Mesenchymal stem cell (in vitro differentiated cells and primary cell): ENCODE results near the gene ARL15.

ENCODE experiments used
- DNase-seq: peaks from one replicate; pipeline ENCODE4 v3.0.0-alpha.2; 2013
- H2AFZ ChIP-seq: one replicate; pipeline ENCODE4 v1.6.1; 2013; ENCODE audit warnings: low read depth, mild to moderate bottlenecking, control low read depth, inconsistent platforms, low read length, moderate library complexity
- H2AK5ac ChIP-seq: 2 replicates; pipeline ENCODE4 v1.6.1; 2013; ENCODE audit warnings: low read length, moderate library complexity, mild to moderate bottlenecking, inconsistent platforms; ENCODE audit not compliant: severe bottlenecking
- H2BK120ac ChIP-seq: one replicate; pipeline ENCODE4 v1.6.1; 2013; ENCODE audit warnings: low read depth, mild to moderate bottlenecking, inconsistent platforms, low read length, moderate library complexity
- H2BK12ac ChIP-seq, 2 experiments: one replicate each; pipeline ENCODE4 v1.6.1; 2013; ENCODE audit warnings: inconsistent platforms in 2 of 2, low read length in 2 of 2, mild to moderate bottlenecking in 2 of 2, moderate library complexity in 2 of 2, control low read depth in 1 of 2
- H2BK15ac ChIP-seq: one replicate; pipeline ENCODE4 v1.6.1; 2013; ENCODE audit warnings: mild to moderate bottlenecking, low read depth, inconsistent platforms; ENCODE audit not compliant: poor library complexity, severe bottlenecking
- H2BK5ac ChIP-seq: 2 replicates; pipeline ENCODE4 v1.6.1; 2013; ENCODE audit warnings: low read depth, mild to moderate bottlenecking, low read length, control low read depth, inconsistent platforms; ENCODE audit not compliant: poor library complexity, severe bottlenecking
- H3K14ac ChIP-seq, 2 experiments: one replicate each; pipeline ENCODE4 v1.6.1; 2013; ENCODE audit warnings: inconsistent platforms in 2 of 2, low read length in 2 of 2, control low read depth in 1 of 2, mild to moderate bottlenecking in 1 of 2, moderate library complexity in 1 of 2
- H3K18ac ChIP-seq, 2 experiments: one replicate each; pipeline ENCODE4 v1.6.1; 2013; ENCODE audit warnings: inconsistent platforms in 2 of 2, low read length in 2 of 2, control low read depth in 1 of 2, low read depth in 1 of 2, mild to moderate bottlenecking in 1 of 2
- H3K23ac ChIP-seq, 2 experiments: one replicate each; pipeline ENCODE4 v1.6.1; 2013; ENCODE audit warnings: inconsistent platforms in 2 of 2, low read length in 2 of 2, mild to moderate bottlenecking in 2 of 2, moderate library complexity in 2 of 2, control low read depth in 1 of 2
- H3K27ac ChIP-seq: 2 replicates; pipeline ENCODE4 v1.5.1; 2013; ENCODE audit warnings: mild to moderate bottlenecking, moderate library complexity, low read length, control low read depth, inconsistent platforms; ENCODE audit not compliant: poor library complexity, severe bottlenecking
- H3K27me3 ChIP-seq, 2 experiments: 2 replicates each; pipeline versions ENCODE4 v1.6.1 to v1.7.0; 2013; ENCODE audit warnings: low read length in 2 of 2, mild to moderate bottlenecking in 2 of 2, moderate library complexity in 2 of 2, control low read depth in 1 of 2, inconsistent platforms in 1 of 2; ENCODE audit not compliant: control insufficient read depth in 1 of 2, insufficient read depth in 1 of 2
- H3K36me3 ChIP-seq, 2 experiments: 2 replicates each; pipeline versions ENCODE4 v1.6.1 to v1.7.0; 2013; ENCODE audit warnings: low read length in 2 of 2, control low read depth in 1 of 2, inconsistent platforms in 1 of 2, low read depth in 1 of 2, mild to moderate bottlenecking in 1 of 2; ENCODE audit not compliant: insufficient read depth in 2 of 2, control insufficient read depth in 1 of 2
- H3K4ac ChIP-seq, 2 experiments: one replicate each; pipeline ENCODE4 v1.6.1; 2013; ENCODE audit warnings: inconsistent platforms in 2 of 2, low read length in 2 of 2, mild to moderate bottlenecking in 2 of 2, moderate library complexity in 2 of 2, control low read depth in 1 of 2, low read depth in 1 of 2
- H3K4me1 ChIP-seq: 2 replicates; pipeline ENCODE4 v1.6.1; 2013; ENCODE audit warnings: low read depth, low read length, control low read depth; ENCODE audit not compliant: control insufficient read depth, insufficient read depth
- H3K4me2 ChIP-seq: 2 replicates; pipeline ENCODE4 v1.6.1; 2013; ENCODE audit warnings: low read length, mild to moderate bottlenecking, inconsistent platforms; ENCODE audit not compliant: poor library complexity, severe bottlenecking
- H3K4me3 ChIP-seq, 2 experiments: 2 replicates each; pipeline versions ENCODE4 v1.5.1 to v1.7.0; 2013; ENCODE audit warnings: low read length in 2 of 2, mild to moderate bottlenecking in 2 of 2, control low read depth in 1 of 2, low read depth in 1 of 2; ENCODE audit not compliant: insufficient read depth in 1 of 2
- H3K79me1 ChIP-seq: replicated peaks from 2 replicates; pipeline ENCODE4 v1.6.1; 2013; ENCODE audit warnings: mild to moderate bottlenecking, control low read depth, low read length, inconsistent platforms; ENCODE audit not compliant: poor library complexity, severe bottlenecking
- H3K9ac ChIP-seq: 2 replicates; pipeline ENCODE4 v1.7.0; 2013; ENCODE audit warnings: mild to moderate bottlenecking, low read length, moderate library complexity
- H3K9me3 ChIP-seq: 2 replicates; pipeline ENCODE4 v1.7.0; 2013; ENCODE audit warnings: mild to moderate bottlenecking, low read length; ENCODE audit not compliant: control insufficient read depth
- H4K8ac ChIP-seq: one replicate; pipeline ENCODE4 v1.6.1; 2013; ENCODE audit warnings: inconsistent platforms, mild to moderate bottlenecking, low read length, moderate library complexity
- H4K91ac ChIP-seq: one replicate; pipeline ENCODE4 v1.6.1; 2013; ENCODE audit warnings: mild to moderate bottlenecking, low read length, inconsistent platforms
- WGBS: methylation state at CpG from one replicate; pipeline ENCODE4 v1.1.7; 2013; ENCODE audit warnings: mixed read lengths; 5-methylcytosine and 5-hydroxymethylcytosine counted together

ARL15 gene

GRCh38 chr5:54093861-54094260 is 216.5 kb downstream of the ARL15 start:
- Histone ChIP-seq H3K14ac (no peak overlapping the region), H3K36me3 (no peaks in the 10 kb centered on the region), H2BK5ac (no peak overlapping the region), H4K91ac (no peak overlapping the region), H2AK5ac (no peak overlapping the region), H3K4me2 (no peak overlapping the region), H3K18ac (no peak overlapping the region), H3K23ac (no peak overlapping the region), H4K8ac (no peak overlapping the region), H2BK120ac (no peak overlapping the region), H2AFZ (no peak overlapping the region), H3K4ac (no peak overlapping the region), H3K27me3 (no peaks in the 10 kb centered on the region), H2BK12ac (no peak overlapping the region), H3K4me1 (peaks cover 6% of the 10 kb centered on the region), H3K9me3 (no peaks in the 10 kb centered on the region), H3K9ac (no peak overlapping the region), H2BK15ac (no peak overlapping the region), H3K79me1 (peaks cover 2% of the 10 kb centered on the region), H3K27ac (no peak overlapping the region), H3K4me3 (no peak overlapping the region)
- 80% methylated on average over 1 of the region's 2 CpGs for WGBS
- no peak for DNase-seq

DNA sequence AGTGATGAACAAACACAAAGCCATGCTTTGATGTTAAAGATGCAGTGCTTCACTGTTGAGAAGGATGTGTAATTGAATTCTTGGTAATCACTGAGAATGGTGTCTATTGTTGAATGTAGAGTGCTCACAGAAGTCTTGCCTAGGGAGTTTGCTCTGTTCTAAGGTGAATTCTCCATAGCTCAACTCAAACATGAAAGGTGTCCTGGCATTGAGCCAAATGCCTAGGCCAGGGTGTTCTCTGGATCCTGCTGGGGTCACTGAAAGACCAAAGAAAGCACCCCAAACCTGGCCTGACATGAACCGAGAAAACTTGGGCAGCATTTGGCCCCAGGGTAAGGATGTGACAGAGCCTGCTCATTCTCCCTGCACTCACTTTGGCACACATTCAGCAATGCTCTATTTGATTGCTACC is 217.3 kb downstream of the ARL15 start:
- H3K23ac ChIP-seq, result no peak overlapping the region
- H3K27ac ChIP-seq, result no peak overlapping the region
- H2BK15ac ChIP-seq, result no peak overlapping the region
- H2BK12ac ChIP-seq, result no peak overlapping the region
- 60% methylated on average over 1 of the region's 1 CpG for WGBS
- H3K18ac ChIP-seq, result peak overlapping the region in 1 of 2 experiments; percentile 43
- no peak overlapping the region for H2BK120ac ChIP-seq
- H3K9ac ChIP-seq, result no peak overlapping the region
- no peak for DNase-seq
- no peaks in the 10 kb centered on the region for H3K9me3 ChIP-seq
- H2AK5ac ChIP-seq, result peak overlapping the region; percentile 86
- no peak overlapping the region for H3K4ac ChIP-seq
- H3K36me3 ChIP-seq, result no peaks in the 10 kb centered on the region
- no peak overlapping the region for H3K4me3 ChIP-seq
- H4K8ac ChIP-seq, result no peak overlapping the region
- H3K4me1 ChIP-seq, result peaks cover 5% of the 10 kb centered on the region
- no peak overlapping the region for H2BK5ac ChIP-seq
- H3K14ac ChIP-seq, result no peak overlapping the region
- H3K4me2 ChIP-seq, result no peak overlapping the region
- H3K27me3 ChIP-seq, result no peaks in the 10 kb centered on the region
- no peak overlapping the region for H2AFZ ChIP-seq
- no peak overlapping the region for H4K91ac ChIP-seq
- H3K79me1 ChIP-seq, result peaks cover 2% of the 10 kb centered on the region

DNA sequence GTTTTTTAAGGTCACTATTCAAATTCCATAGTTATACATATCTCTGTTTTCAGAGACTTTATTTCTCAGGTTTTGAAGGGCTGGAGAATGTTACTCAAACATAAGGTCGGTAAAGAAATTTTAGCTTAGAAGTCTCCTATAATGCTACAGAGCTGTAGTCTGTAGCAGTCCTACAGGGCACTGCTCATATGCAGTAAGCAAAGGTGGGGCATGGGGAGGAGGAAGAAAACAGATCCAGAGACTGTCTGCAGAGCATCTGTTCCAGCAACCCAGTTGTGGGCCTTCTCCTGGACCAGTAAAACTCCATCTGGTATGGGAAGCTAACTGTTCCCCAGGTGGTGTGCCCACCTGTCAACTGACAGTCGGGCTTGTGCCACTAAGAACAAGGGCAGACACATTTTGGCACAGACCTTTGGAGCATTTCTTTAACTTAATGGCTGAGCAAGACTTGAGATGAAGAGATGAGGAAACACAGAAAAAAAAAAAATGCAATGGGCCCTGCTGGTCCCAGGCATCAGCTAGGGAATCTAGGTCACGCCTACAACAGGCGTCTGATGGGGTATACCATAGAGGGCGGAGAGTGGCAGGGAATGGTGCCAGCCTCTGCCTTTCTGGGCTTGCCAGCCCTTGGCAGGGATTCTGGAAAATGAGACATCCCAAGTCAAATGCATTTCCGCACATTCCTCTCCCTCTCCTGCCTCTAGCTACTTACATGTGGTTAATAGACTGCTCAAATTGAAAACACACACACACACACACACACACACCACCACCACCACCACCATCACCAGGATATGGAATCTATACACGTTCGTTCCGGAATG is 218.9 kb downstream of the ARL15 start:
- no peak overlapping the region for H3K4me3 ChIP-seq
- no peaks in the 10 kb centered on the region for H3K79me1 ChIP-seq
- no peaks in the 10 kb centered on the region for H3K9me3 ChIP-seq
- H3K36me3 ChIP-seq, result no peaks in the 10 kb centered on the region
- WGBS, result 93% methylated on average over 6 of the region's 9 CpGs
- H3K4ac ChIP-seq, result peak overlapping the region in 1 of 2 experiments; percentile 30
- no peak overlapping the region for H3K23ac ChIP-seq
- peak overlapping the region; percentile 98 for H2AK5ac ChIP-seq
- DNase-seq, result no peak
- H4K91ac ChIP-seq, result peak overlapping the region; percentile 50
- no peak overlapping the region for H2BK15ac ChIP-seq
- H3K14ac ChIP-seq, result peak overlapping the region in 1 of 2 experiments; percentile 55
- peak overlapping the region; percentile 56 for H3K9ac ChIP-seq
- H2BK12ac ChIP-seq, result peak overlapping the region; percentile 93
- no peak overlapping the region for H4K8ac ChIP-seq
- peak overlapping the region; percentile 74 for H3K27ac ChIP-seq
- H2BK5ac ChIP-seq, result peak overlapping the region; percentile 66
- H2BK120ac ChIP-seq, result no peak overlapping the region
- H3K4me1 ChIP-seq, result peaks cover 5% of the 10 kb centered on the region
- no peaks in the 10 kb centered on the region for H3K27me3 ChIP-seq
- no peak overlapping the region for H3K4me2 ChIP-seq
- H3K18ac ChIP-seq, result peak overlapping the region; percentile 70 to 73
- H2AFZ ChIP-seq, result no peak overlapping the region

- no peaks in the 10 kb centered on the region for H3K27me3 ChIP-seq
- H3K14ac ChIP-seq, result no peak overlapping the region
- H2BK5ac ChIP-seq, result no peak overlapping the region
- H2AFZ ChIP-seq, result no peak overlapping the region
- no peaks in the 10 kb centered on the region for H3K9me3 ChIP-seq
- peak overlapping the region; percentile 56 for H3K9ac ChIP-seq
- H4K91ac ChIP-seq, result no peak overlapping the region
- peak; percentile 79 for DNase-seq
- no peak overlapping the region for H2BK12ac ChIP-seq
- H3K4me2 ChIP-seq, result no peak overlapping the region
- H3K27ac ChIP-seq, result no peak overlapping the region
- no peak overlapping the region for H4K8ac ChIP-seq
- no peak overlapping the region for H3K18ac ChIP-seq
- H3K4me3 ChIP-seq, result no peak overlapping the region
- H3K79me1 ChIP-seq, result no peaks in the 10 kb centered on the region
- no peak overlapping the region for H2AK5ac ChIP-seq
- H3K23ac ChIP-seq, result no peak overlapping the region
- no CpG with 5 or more reads among the region's 1 CpG for WGBS
- H3K36me3 ChIP-seq, result no peaks in the 10 kb centered on the region
- no peak overlapping the region for H2BK120ac ChIP-seq
- H3K4ac ChIP-seq, result no peak overlapping the region
- no peak overlapping the region for H2BK15ac ChIP-seq
- H3K4me1 ChIP-seq, result peaks cover 5% of the 10 kb centered on the region
These were observed 219.8 kb downstream of the ARL15 start for GRCh38 chr5:54090495-54091120.
